ENCODE data around the gene PPP1R3A.
A peak's percentile ranks its signal among the peaks of the same experiment; 100 is the strongest.
"Not testable (repeated sequence)": the region's sequence is repeated elsewhere in the genome, so short reads cannot be mapped to it uniquely, and the experiment has no call there.

The PPP1R3A gene

GRCh38 chr7:113918946-113919345 lies at the start of gene PPP1R3A:
PPP1R3A (minus strand) TSS chr7:113919009; CDS start chr7:113918996, 13 bp downstream.
- no peak within 1 kb of the TSS for H3K4me3 Mint-ChIP-seq
- no peaks in the 10 kb centered on the region for H3K4me1 Mint-ChIP-seq
- no peaks in the 10 kb centered on the region for H3K36me3 Mint-ChIP-seq
- H3K27ac Mint-ChIP-seq = no peak within 1 kb of the TSS
- no peak for ATAC-seq
- no peaks in the 10 kb centered on the region for H3K9me3 Mint-ChIP-seq
- no peaks in the 10 kb centered on the region for H3K27me3 Mint-ChIP-seq

DNA sequence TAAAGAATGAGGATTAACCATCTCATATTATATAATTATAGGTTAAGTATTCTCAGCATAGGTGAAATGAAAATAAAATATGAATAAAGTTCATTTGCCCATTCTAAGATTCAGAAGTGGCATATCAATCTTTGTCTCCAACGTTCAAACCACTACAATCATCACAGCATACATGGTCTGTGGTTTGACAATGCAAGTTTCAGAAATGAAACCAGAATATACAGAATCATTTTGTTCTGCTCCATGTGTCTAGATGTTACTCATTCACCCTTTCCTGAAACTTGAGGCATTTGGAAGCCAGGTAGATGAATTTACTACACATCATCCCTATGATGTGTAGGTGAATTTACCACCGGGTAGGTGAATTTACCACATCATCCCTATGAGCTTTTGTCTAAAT lies 44.5 kb upstream of the PPP1R3A start:
- ATAC-seq = no peak
- Mint-ChIP-seq H3K27me3 (no peaks in the 10 kb centered on the region), H3K9me3 (peaks cover 9% of the 10 kb centered on the region), H3K4me3 (no peak overlapping the region), H3K4me1 (no peaks in the 10 kb centered on the region), H3K27ac (no peak overlapping the region), H3K36me3 (no peaks in the 10 kb centered on the region)

DNA sequence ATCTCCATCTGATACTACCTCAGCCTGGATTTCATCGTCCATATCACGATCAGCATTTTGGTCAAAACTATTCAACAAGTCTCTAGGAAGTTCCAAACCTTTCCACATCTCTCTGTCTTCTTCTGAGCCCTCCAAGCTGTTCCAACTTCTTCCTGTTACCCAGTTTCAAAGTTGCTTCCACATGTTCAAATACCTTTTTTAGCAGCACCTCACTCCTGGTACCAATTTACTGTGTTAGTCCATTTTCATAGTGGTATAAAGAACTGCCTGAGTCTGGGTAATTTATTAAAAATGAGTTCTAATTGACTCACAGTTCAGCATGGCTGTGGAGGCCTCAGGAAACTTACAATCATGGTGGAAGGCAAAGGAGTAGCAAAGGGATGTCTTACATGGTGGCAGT lies 41.1 kb upstream of the PPP1R3A start:
- H3K36me3 Mint-ChIP-seq = no peaks in the 10 kb centered on the region
- H3K4me1 Mint-ChIP-seq = no peaks in the 10 kb centered on the region
- no peak overlapping the region for H3K4me3 Mint-ChIP-seq
- H3K9me3 Mint-ChIP-seq = peaks cover 12% of the 10 kb centered on the region
- ATAC-seq = no peak
- no peak overlapping the region for H3K27ac Mint-ChIP-seq
- no peaks in the 10 kb centered on the region for H3K27me3 Mint-ChIP-seq

DNA sequence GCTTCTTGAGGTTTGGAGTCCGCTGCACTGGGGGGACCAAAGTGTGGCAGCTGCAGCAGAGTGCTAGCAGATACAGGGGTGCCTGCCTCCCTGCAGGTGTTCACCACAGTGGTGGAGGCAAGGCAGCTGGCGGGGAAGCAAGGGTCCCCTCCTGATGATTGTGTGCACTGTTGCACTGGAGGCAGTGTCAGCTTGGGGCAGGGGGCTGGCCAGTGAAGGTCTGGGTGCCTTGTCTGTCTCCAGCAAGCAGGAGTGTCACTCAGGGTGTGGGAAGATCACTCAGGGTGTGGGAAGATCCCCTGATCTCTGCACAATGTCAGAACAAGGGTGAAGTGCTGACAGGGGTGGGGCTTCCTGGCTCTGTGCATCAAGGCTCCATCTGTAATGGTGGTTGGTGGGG lies 36.3 kb upstream of the PPP1R3A start:
- Mint-ChIP-seq H3K4me1 (no peaks in the 10 kb centered on the region), H3K36me3 (no peaks in the 10 kb centered on the region), H3K9me3 (peaks cover 36% of the 10 kb centered on the region), H3K27ac (no peak overlapping the region), H3K4me3 (no peak overlapping the region), H3K27me3 (no peaks in the 10 kb centered on the region)
- no peak for ATAC-seq

GRCh38 chr7:113953553-113953952 lies 34.7 kb upstream of the PPP1R3A start:
- no peaks in the 10 kb centered on the region for H3K36me3 Mint-ChIP-seq
- H3K4me3 Mint-ChIP-seq = no peak overlapping the region
- no peaks in the 10 kb centered on the region for H3K27me3 Mint-ChIP-seq
- no peak overlapping the region for H3K27ac Mint-ChIP-seq
- H3K9me3 Mint-ChIP-seq = peaks cover 33% of the 10 kb centered on the region
- H3K4me1 Mint-ChIP-seq = no peaks in the 10 kb centered on the region
- ATAC-seq = no peak

DNA sequence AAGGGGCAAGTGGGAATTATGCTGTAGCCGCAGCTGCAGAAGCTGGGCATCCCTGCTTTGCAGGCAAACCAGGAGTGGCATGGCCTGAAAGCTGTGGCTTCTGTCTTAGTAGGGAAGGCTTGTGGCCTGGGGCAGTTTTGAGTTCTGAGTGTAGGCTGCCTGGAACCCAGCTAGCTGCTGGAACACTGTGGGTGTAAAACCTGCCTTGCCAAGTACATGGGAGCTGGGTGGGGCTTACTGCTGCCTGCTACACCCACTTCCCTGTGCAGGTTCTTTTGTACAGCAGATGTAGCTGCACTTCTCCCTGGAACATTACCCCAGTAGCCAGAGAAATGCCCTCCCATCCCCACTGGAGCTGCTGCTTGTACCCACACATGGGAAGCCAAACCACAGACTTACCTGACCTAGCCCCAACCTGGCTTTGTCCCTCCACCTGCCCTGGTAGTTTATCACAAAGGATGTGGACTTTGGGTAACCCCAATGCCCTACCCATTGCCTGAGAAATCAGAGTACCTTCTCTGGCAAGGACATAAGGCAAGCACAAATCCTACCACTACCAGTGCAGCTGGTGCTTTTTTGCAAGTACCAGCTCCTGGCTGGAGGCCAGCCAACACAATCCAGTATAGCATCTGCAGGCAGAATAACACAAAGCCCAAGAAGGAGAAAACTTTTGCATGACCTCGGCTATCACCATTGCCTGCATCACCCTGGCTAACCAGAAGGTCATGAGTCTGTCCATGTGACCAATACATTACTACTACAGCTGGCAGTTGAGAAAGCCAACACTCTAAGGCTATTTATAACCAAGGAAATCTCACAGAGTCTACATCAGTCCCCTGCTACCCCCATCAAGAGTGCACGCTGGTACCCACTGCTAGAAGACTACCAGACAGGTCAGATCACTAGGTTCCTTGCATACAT lies 26.5 kb upstream of the PPP1R3A start:
- no peak overlapping the region for H3K4me3 Mint-ChIP-seq
- no peaks in the 10 kb centered on the region for H3K36me3 Mint-ChIP-seq
- no peak overlapping the region for H3K27ac Mint-ChIP-seq
- H3K27me3 Mint-ChIP-seq = no peaks in the 10 kb centered on the region
- ATAC-seq = peak; percentile 29
- H3K9me3 Mint-ChIP-seq = peaks cover 12% of the 10 kb centered on the region
- no peaks in the 10 kb centered on the region for H3K4me1 Mint-ChIP-seq

- H3K27me3 Mint-ChIP-seq = no peaks in the 10 kb centered on the region
- H3K9me3 Mint-ChIP-seq = peaks cover 3% of the 10 kb centered on the region
- no peaks in the 10 kb centered on the region for H3K4me1 Mint-ChIP-seq
- ATAC-seq = peak; percentile 17
- H3K36me3 Mint-ChIP-seq = no peaks in the 10 kb centered on the region
- no peak overlapping the region for H3K27ac Mint-ChIP-seq
- no peak overlapping the region for H3K4me3 Mint-ChIP-seq
Measured at GRCh38 chr7:113936982-113937381, 18.2 kb upstream of the PPP1R3A start.

DNA sequence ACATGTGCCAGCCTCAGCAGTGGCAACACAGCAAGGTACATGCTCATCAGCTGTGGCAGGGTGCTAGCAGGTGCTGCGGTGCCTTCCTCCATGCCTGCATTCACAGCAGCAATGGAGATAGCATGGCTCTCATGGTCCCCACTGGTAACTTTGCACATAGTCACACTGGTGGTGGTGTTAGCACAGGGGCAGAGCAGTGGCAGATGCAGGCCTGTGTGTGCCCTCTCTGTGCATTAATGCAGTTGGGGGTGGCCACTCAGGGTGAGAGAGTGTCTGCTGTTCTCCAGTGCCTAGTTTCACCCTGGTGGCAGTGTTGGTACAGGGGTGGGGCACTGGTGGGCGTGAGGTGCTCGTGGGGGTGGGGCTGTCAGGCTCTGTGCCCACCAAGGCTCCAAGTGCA lies 17.7 kb upstream of the PPP1R3A start:
- no peaks in the 10 kb centered on the region for H3K4me1 Mint-ChIP-seq
- no peaks in the 10 kb centered on the region for H3K27me3 Mint-ChIP-seq
- peak; percentile 14 for ATAC-seq
- H3K36me3 Mint-ChIP-seq = no peaks in the 10 kb centered on the region
- no peak overlapping the region for H3K4me3 Mint-ChIP-seq
- H3K9me3 Mint-ChIP-seq = peaks cover 3% of the 10 kb centered on the region
- no peak overlapping the region for H3K27ac Mint-ChIP-seq

DNA sequence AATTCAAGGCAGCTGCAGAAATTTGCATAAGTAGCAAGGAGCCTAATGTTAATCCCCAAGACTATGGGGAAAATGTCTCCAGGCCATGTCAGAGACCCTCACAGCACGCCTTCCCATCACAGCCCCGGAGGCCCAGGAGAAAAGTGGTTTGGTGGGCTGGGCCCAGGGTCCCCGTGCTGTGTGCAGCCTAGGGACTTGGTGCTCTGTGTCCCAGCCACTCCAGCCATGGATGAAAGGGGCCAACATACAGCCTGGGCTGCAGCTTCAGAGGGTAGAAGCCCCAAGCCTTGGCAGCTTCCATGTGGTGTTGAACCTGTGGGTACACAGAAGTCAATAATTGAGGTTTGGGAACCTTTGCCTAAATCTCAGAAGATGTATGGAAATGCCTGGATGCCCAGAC lies 10.6 kb upstream of the PPP1R3A start:
- not testable (repeated sequence) for H3K27me3 Mint-ChIP-seq, H3K9me3 Mint-ChIP-seq, H3K36me3 Mint-ChIP-seq, H3K4me1 Mint-ChIP-seq, ATAC-seq, H3K27ac Mint-ChIP-seq, H3K4me3 Mint-ChIP-seq

GRCh38 chr7:113928112-113928511 lies 9.3 kb upstream of the PPP1R3A start:
- Mint-ChIP-seq H3K9me3 (peaks cover 3% of the 10 kb centered on the region), H3K36me3 (no peaks in the 10 kb centered on the region), H3K4me1 (no peaks in the 10 kb centered on the region), H3K4me3 (no peak overlapping the region), H3K27ac (no peak overlapping the region), H3K27me3 (no peaks in the 10 kb centered on the region)
- no peak for ATAC-seq

DNA sequence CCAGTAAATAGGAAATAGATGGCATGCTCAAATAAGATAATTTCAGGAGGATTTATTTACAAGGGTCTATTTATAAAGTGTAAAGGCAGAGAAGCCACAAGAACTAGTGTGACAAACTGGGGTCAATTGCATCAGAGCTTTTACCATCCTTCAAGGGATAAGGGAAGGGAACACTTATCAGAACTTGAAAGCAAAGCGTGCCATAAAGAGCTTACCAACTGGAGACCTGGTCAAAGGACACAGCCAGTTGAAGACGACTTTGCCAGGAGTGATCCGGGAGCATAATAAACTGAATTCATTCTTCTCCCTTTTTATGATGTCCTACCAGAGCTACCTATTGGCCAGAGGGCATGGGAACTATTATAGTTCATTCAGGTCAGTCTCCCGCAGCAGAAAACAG lies 3.2 kb upstream of the PPP1R3A start:
- Mint-ChIP-seq H3K27ac (no peak overlapping the region), H3K4me1 (no peaks in the 10 kb centered on the region), H3K36me3 (no peaks in the 10 kb centered on the region)

DNA sequence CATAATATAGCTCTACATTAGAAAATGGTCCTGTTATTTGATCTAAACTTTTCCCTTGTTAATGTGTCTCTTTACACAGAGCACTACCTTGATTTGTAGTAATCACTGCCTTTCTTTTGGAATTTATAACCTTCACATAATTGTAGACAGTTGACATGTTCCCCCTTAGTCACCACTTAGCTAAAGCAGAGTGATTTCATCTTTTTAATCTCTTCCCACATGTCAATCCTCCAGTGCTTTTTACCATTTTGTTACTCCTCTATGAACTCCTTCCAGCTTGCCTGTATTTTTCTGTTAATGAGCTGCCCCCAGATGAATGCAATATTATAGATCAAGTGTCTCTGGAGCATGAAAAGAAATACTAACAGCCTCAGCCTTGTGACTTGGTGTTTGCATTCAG lies 2.6 kb upstream of the PPP1R3A start:
- Mint-ChIP-seq H3K27ac (no peak overlapping the region), H3K9me3 (no peaks in the 10 kb centered on the region), H3K27me3 (no peaks in the 10 kb centered on the region), H3K4me3 (no peak overlapping the region), H3K4me1 (no peaks in the 10 kb centered on the region), H3K36me3 (no peaks in the 10 kb centered on the region)
- ATAC-seq = no peak

More for the DNA sequence above, 3.2 kb upstream of the PPP1R3A start:
- H3K27me3 Mint-ChIP-seq = no peaks in the 10 kb centered on the region
- no peak for ATAC-seq
- H3K4me3 Mint-ChIP-seq = no peak overlapping the region
- H3K9me3 Mint-ChIP-seq = no peaks in the 10 kb centered on the region

DNA sequence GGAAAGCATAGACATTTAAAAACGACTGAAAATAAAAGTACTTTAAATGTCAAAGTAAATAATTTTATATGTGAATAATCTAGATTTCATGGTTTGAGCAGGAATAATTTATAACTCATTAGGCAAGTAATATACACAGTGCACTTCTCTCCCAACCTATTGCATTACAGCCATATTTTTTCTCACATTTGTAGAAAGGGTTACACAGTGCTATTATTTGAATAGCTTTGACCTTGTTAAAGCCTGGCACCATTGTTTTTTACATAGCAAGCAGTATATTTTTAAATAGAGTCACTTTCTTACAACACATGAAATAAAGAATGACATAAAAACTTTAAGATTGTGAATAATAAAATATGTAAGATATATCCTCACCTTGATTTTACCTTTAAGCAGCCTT lies 969 bp downstream of the PPP1R3A start:
- no peaks in the 10 kb centered on the region for H3K27me3 Mint-ChIP-seq
- H3K4me1 Mint-ChIP-seq = no peaks in the 10 kb centered on the region
- H3K4me3 Mint-ChIP-seq = no peak overlapping the region
- ATAC-seq = no peak
- H3K9me3 Mint-ChIP-seq = no peaks in the 10 kb centered on the region
- H3K27ac Mint-ChIP-seq = no peak overlapping the region
- H3K36me3 Mint-ChIP-seq = no peaks in the 10 kb centered on the region

- ATAC-seq = no peak
- H3K9me3 Mint-ChIP-seq = no peaks in the 10 kb centered on the region
- H3K27ac Mint-ChIP-seq = no peak overlapping the region
- H3K27me3 Mint-ChIP-seq = no peaks in the 10 kb centered on the region
- H3K36me3 Mint-ChIP-seq = no peaks in the 10 kb centered on the region
- no peaks in the 10 kb centered on the region for H3K4me1 Mint-ChIP-seq
- H3K4me3 Mint-ChIP-seq = no peak overlapping the region
Measured at GRCh38 chr7:113915956-113916355, 2.9 kb downstream of the PPP1R3A start.

DNA sequence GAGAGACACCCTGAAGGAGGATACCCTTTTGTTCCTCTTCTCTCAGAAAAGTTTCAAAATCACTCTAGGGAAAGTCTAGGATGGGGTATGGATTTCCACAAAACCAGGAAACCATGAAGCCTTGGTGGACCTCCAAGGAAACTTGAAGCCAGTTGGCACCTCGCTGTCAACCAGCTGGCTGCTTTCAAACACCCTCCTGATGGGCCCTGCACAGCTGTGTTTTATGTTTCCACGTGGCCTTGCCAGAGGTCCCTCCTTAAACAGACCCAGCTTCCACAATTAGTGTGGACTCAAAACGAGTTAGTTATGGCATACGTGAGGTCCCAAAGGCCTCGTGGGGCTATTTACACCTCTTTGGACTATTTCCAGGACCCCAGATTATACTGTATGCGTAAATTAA lies 5.9 kb downstream of the PPP1R3A start:
- Mint-ChIP-seq H3K27me3 (no peaks in the 10 kb centered on the region), H3K9me3 (no peaks in the 10 kb centered on the region), H3K27ac (no peak overlapping the region), H3K4me1 (no peaks in the 10 kb centered on the region), H3K36me3 (no peaks in the 10 kb centered on the region), H3K4me3 (no peak overlapping the region)
- no peak for ATAC-seq

DNA sequence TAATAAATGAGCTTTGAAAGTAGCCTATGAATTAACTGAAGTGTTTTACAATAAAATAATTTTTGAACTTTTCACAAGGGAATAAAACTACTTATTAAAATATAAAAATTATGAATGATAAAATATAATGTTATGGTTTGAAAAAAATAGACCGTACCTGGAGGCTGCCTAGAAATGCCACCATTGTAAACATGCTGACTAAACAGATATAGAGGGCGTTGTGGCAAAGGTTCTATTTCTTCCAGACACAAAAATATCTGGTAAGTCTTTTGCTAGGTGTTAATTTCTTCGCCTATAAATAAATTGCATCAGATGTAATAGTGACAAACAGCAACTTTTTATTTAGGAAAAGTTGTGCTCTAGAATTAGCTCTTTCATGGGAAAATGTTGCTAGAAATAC lies 11.2 kb downstream of the PPP1R3A start:
- no peaks in the 10 kb centered on the region for H3K27me3 Mint-ChIP-seq
- no peak for ATAC-seq

More for the DNA sequence above, 11.2 kb downstream of the PPP1R3A start:
- no peak overlapping the region for H3K27ac Mint-ChIP-seq
- H3K4me1 Mint-ChIP-seq = no peaks in the 10 kb centered on the region
- no peak overlapping the region for H3K4me3 Mint-ChIP-seq
- H3K36me3 Mint-ChIP-seq = no peaks in the 10 kb centered on the region
- no peaks in the 10 kb centered on the region for H3K9me3 Mint-ChIP-seq
